ENCODE results near the gene CA4. TPM values are rescaled to one million over a fixed set of nuclear protein-coding genes. Genes with fewer than 3 reads are reported as not detected.
"Not testable (repeated sequence)": the region's sequence is repeated elsewhere in the genome, so short reads cannot be mapped to it uniquely, and the experiment has no call there.

Gene CA4
- total and polyA plus RNA-seq, 3 experiments from 2014 or later, result not detected

- H3K9me3 ChIP-seq (ENCODE audit: low read length); H3K27ac ChIP-seq (ENCODE audit: low read depth, low read length); H3K27ac Mint-ChIP-seq; CTCF ChIA-PET; H3K4me3 ChIP-seq (ENCODE audit: low read length); H3K4me1 ChIP-seq (ENCODE audit: insufficient read depth, low read length); POLR2A ChIA-PET; DNase-seq; H3K4me3 Mint-ChIP-seq; H3K9me3 Mint-ChIP-seq; H3K4me1 Mint-ChIP-seq; H3K36me3 Mint-ChIP-seq; H3K27me3 ChIP-seq (ENCODE audit: insufficient read depth, low read length, poor library complexity, severe bottlenecking); H3K36me3 ChIP-seq (ENCODE audit: insufficient read depth, low read length): not testable (repeated sequence)
- H3K27me3 Mint-ChIP-seq, result peaks cover 19 to 52% of the 10 kb centered on the region in 2 donors
Observed at GRCh38 chr17:60108309-60108708, 41.5 kb upstream of the CA4 start.

GRCh38 chr17:60108712-60109111 is 41.1 kb upstream of the CA4 start:
- H3K36me3 ChIP-seq (ENCODE audit: insufficient read depth, low read length), result no peaks in the 10 kb centered on the region
- H3K9me3 ChIP-seq (ENCODE audit: low read length), result no peaks in the 10 kb centered on the region
- no peaks in the 10 kb centered on the region for H3K4me1 ChIP-seq (ENCODE audit: insufficient read depth, low read length)
- POLR2A ChIA-PET, result no interaction called here
- H3K27ac ChIP-seq (ENCODE audit: low read depth, low read length), result no peak overlapping the region
- Mint-ChIP-seq H3K4me1 (no peaks in the 10 kb centered on the region), H3K27ac (no peak overlapping the region), H3K27me3 (peaks cover 19 to 48% of the 10 kb centered on the region in 2 donors), H3K4me3 (no peak overlapping the region), H3K36me3 (no peaks in the 10 kb centered on the region), H3K9me3 (no peaks in the 10 kb centered on the region)
- H3K27me3 ChIP-seq (ENCODE audit: insufficient read depth, low read length, poor library complexity, severe bottlenecking), result no peaks in the 10 kb centered on the region
- CTCF ChIA-PET, result no interaction called here
- no peak overlapping the region for H3K4me3 ChIP-seq (ENCODE audit: low read length)
- DNase-seq, result no peak

GRCh38 chr17:60109161-60109560 is 40.6 kb upstream of the CA4 start:
- no peak overlapping the region for H3K4me3 ChIP-seq (ENCODE audit: low read length)
- H3K36me3 ChIP-seq (ENCODE audit: insufficient read depth, low read length), result no peaks in the 10 kb centered on the region
- ChIA-PET CTCF (no interaction called here), POLR2A (no interaction called here)
- no peaks in the 10 kb centered on the region for H3K4me1 Mint-ChIP-seq
- H3K4me1 ChIP-seq (ENCODE audit: insufficient read depth, low read length), result no peaks in the 10 kb centered on the region
- no peaks in the 10 kb centered on the region for H3K36me3 Mint-ChIP-seq
- peaks cover 19 to 44% of the 10 kb centered on the region in 2 donors for H3K27me3 Mint-ChIP-seq
- H3K27ac ChIP-seq (ENCODE audit: low read depth, low read length), result no peak overlapping the region
- DNase-seq, result no peak
- no peak overlapping the region for H3K27ac Mint-ChIP-seq
- no peaks in the 10 kb centered on the region for H3K9me3 ChIP-seq (ENCODE audit: low read length)
- H3K9me3 Mint-ChIP-seq, result no peaks in the 10 kb centered on the region
- no peaks in the 10 kb centered on the region for H3K27me3 ChIP-seq (ENCODE audit: insufficient read depth, low read length, poor library complexity, severe bottlenecking)
- H3K4me3 Mint-ChIP-seq, result no peak overlapping the region

GRCh38 chr17:60110586-60110985 is 39.2 kb upstream of the CA4 start:
- H3K4me3 Mint-ChIP-seq, result no peak overlapping the region
- H3K27me3 Mint-ChIP-seq, result peaks cover 19 to 39% of the 10 kb centered on the region in 2 donors
- Histone ChIP-seq H3K36me3 (ENCODE audit: insufficient read depth, low read length) (no peaks in the 10 kb centered on the region), H3K4me3 (ENCODE audit: low read length) (no peak overlapping the region), H3K27ac (ENCODE audit: low read depth, low read length) (no peak overlapping the region), H3K9me3 (ENCODE audit: low read length) (no peaks in the 10 kb centered on the region), H3K27me3 (ENCODE audit: insufficient read depth, low read length, poor library complexity, severe bottlenecking) (no peaks in the 10 kb centered on the region), H3K4me1 (ENCODE audit: insufficient read depth, low read length) (no peaks in the 10 kb centered on the region)
- ChIA-PET POLR2A (no interaction called here), CTCF (no interaction called here)
- no peak for DNase-seq
- no peak overlapping the region for H3K27ac Mint-ChIP-seq
- no peaks in the 10 kb centered on the region for H3K4me1 Mint-ChIP-seq
- no peaks in the 10 kb centered on the region for H3K9me3 Mint-ChIP-seq
- no peaks in the 10 kb centered on the region for H3K36me3 Mint-ChIP-seq

GRCh38 chr17:60111661-60112060 is 38.1 kb upstream of the CA4 start:
- DNase-seq; H3K27me3 ChIP-seq (ENCODE audit: insufficient read depth, low read length, poor library complexity, severe bottlenecking); H3K27ac Mint-ChIP-seq; H3K9me3 Mint-ChIP-seq; CTCF ChIA-PET; H3K9me3 ChIP-seq (ENCODE audit: low read length); H3K4me1 ChIP-seq (ENCODE audit: insufficient read depth, low read length); H3K27ac ChIP-seq (ENCODE audit: low read depth, low read length); H3K4me3 ChIP-seq (ENCODE audit: low read length); H3K4me1 Mint-ChIP-seq; H3K4me3 Mint-ChIP-seq; POLR2A ChIA-PET; H3K36me3 Mint-ChIP-seq; H3K36me3 ChIP-seq (ENCODE audit: insufficient read depth, low read length): not testable (repeated sequence)
- H3K27me3 Mint-ChIP-seq, result peaks cover 16 to 31% of the 10 kb centered on the region in 2 donors

GRCh38 chr17:60115364-60115763 is 34.4 kb upstream of the CA4 start:
- H3K9me3 Mint-ChIP-seq; H3K4me1 Mint-ChIP-seq; H3K36me3 ChIP-seq (ENCODE audit: insufficient read depth, low read length); CTCF ChIA-PET; H3K4me3 Mint-ChIP-seq; H3K27ac ChIP-seq (ENCODE audit: low read depth, low read length); H3K9me3 ChIP-seq (ENCODE audit: low read length); H3K27me3 ChIP-seq (ENCODE audit: insufficient read depth, low read length, poor library complexity, severe bottlenecking); H3K4me1 ChIP-seq (ENCODE audit: insufficient read depth, low read length); POLR2A ChIA-PET; H3K4me3 ChIP-seq (ENCODE audit: low read length); H3K27ac Mint-ChIP-seq; H3K36me3 Mint-ChIP-seq; H3K27me3 Mint-ChIP-seq; DNase-seq: not testable (repeated sequence)

GRCh38 chr17:60116196-60116595 is 33.6 kb upstream of the CA4 start:
- H3K9me3 ChIP-seq (ENCODE audit: low read length); DNase-seq; H3K27me3 ChIP-seq (ENCODE audit: insufficient read depth, low read length, poor library complexity, severe bottlenecking); H3K4me1 Mint-ChIP-seq; H3K4me1 ChIP-seq (ENCODE audit: insufficient read depth, low read length); H3K9me3 Mint-ChIP-seq; H3K4me3 ChIP-seq (ENCODE audit: low read length); H3K27me3 Mint-ChIP-seq; H3K27ac ChIP-seq (ENCODE audit: low read depth, low read length); H3K36me3 ChIP-seq (ENCODE audit: insufficient read depth, low read length); H3K4me3 Mint-ChIP-seq; H3K36me3 Mint-ChIP-seq; POLR2A ChIA-PET; H3K27ac Mint-ChIP-seq; CTCF ChIA-PET: not testable (repeated sequence)

GRCh38 chr17:60119162-60119561 is 30.6 kb upstream of the CA4 start:
- H3K27ac ChIP-seq (ENCODE audit: low read depth, low read length); H3K27me3 ChIP-seq (ENCODE audit: insufficient read depth, low read length, poor library complexity, severe bottlenecking); H3K4me1 ChIP-seq (ENCODE audit: insufficient read depth, low read length); H3K36me3 Mint-ChIP-seq; H3K4me3 ChIP-seq (ENCODE audit: low read length); H3K4me3 Mint-ChIP-seq; H3K27ac Mint-ChIP-seq; H3K27me3 Mint-ChIP-seq; H3K4me1 Mint-ChIP-seq; CTCF ChIA-PET; POLR2A ChIA-PET; H3K36me3 ChIP-seq (ENCODE audit: insufficient read depth, low read length); DNase-seq; H3K9me3 Mint-ChIP-seq; H3K9me3 ChIP-seq (ENCODE audit: low read length): not testable (repeated sequence)

All from CD8-positive, alpha-beta memory T cell (primary cell).